GM19025 (cell line): ENCODE measurements around the gene TRABD2B.

Source experiments
- ATAC-seq: cut with Tn5 transposase; IDR thresholded peaks from one replicate; pipeline ENCODE4 v1.9.1; 2021; ENCODE audit warnings: mild to moderate bottlenecking, low read depth, moderate library complexity; ENCODE audit not compliant: unreplicated experiment

TRABD2B gene

DNA sequence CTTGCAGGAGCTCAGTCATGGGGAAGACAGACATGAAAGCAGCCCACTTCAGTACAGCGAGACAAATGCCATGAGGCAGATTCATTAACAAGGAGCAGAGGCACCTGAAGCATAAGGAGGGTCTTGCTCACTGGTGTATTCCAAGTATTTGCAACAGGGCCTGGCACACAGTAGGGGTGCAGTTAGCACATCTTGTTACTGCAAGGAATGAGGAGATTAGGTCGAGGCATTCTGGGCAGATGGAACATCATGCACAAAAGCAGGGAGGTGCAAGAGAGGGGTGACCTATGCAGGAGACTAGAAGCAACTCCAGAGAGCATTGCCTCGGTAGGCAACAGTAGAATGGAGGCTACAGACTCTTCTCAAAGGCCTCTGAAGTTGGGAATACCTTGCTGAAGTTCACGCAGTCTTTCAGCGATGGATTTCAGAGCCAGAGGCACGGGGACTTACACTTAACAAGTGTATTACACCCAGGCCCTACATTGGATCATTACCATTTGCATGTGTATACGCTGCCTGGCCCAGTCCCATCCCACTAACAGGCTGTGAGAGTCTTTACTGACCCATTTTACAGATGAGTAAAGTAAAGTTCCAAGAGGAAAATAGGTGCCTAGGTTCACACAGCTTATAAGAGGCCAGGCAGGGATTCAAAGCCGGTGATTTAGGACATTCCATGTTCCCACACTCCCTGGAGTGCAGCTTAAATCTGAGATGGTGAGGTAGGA, 82.1 kb downstream of the TRABD2B start:
- no peak for ATAC-seq

DNA sequence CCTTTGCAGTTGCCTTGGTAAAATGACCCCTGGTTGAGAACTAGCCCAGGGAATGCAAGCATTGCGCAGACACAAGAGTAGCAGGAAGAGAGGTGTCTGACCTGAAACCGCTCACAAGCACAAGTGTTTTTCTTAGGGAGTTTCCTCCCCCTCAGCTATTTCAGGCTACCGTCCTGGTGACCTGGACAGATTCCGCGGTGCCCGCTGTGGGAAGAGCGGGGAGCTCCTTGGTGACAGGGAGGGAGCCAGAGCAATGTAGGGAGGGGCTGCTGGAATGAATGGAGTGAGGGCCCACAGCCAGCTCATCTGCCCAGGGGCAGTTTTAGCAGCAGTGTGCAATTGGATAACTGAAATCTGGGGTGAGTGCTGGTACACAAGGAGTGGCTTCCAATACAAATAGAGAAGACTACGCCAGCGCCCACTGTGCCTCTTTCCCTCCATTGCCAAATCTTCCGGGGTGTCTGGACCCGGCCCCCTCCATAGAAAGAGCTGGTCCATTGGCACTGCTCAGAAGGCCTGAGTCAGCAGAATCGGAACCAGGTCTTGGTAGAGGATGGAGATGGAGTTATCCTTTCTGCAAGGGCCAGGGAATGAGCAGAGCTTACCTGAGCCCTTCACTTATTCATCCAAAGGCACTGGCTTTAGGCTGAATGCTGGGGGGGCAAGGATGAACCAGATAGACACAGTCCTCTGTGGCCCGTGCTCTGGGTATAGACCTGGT, 82.8 kb downstream of the TRABD2B start:
- no peak for ATAC-seq

DNA sequence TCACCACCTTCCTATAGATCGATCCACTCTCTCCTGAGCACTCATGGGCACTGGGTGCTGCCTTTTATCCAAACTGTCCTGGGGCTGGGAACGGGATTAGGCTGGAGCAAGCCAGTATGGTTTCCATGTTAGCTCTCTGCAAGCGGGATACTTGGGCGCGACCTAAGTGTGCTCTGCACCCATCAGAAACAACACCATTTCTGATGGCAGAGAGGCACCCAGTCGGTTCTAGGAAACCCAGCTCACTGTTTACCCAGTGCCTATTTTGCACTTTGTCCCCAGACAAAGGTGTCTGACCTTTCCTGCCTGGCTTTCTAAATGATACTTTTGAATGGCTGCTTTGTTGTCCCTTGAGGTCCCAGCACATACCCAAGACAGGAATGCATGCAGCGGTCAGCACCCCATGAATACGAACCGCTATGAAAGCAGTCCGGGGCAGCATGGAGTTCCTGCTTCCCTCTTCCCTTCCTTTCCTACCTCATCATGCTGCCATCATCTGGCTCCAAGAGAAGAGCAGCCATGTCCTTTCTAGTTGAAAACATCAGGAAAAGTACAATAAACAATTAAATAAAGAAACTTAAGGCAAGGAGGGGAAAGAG, 83.9 kb downstream of the TRABD2B start:
- no peak for ATAC-seq

GRCh38 chr1:47912756-47913155, 84.4 kb downstream of the TRABD2B start:
- ATAC-seq, result no peak

DNA sequence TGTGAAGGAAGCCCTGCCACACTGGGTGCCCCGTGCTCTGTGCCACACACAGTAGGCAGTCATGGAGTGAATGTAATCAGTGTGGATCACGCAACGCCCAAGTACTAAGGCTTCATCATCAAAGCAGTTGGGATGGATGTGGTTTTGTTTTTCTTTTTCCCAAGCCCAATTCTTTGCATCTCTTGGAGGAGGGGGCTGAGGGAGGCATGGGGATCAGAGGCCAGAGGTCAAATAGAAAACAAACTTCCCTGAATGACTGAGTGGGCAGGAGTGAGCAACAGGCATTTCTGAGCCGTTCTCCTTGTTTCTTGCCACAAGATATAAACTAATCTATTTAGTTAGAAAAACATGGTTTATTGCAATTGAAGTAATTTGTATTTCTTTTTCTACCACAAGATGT, 85.3 kb downstream of the TRABD2B start:
- ATAC-seq, result no peak

GRCh38 chr1:47911424-47911823, 85.8 kb downstream of the TRABD2B start:
- no peak for ATAC-seq

GRCh38 chr1:47908258-47908657, 88.9 kb downstream of the TRABD2B start:
- ATAC-seq, result no peak

GRCh38 chr1:47907177-47907528, 90.0 kb downstream of the TRABD2B start:
- no peak for ATAC-seq

DNA sequence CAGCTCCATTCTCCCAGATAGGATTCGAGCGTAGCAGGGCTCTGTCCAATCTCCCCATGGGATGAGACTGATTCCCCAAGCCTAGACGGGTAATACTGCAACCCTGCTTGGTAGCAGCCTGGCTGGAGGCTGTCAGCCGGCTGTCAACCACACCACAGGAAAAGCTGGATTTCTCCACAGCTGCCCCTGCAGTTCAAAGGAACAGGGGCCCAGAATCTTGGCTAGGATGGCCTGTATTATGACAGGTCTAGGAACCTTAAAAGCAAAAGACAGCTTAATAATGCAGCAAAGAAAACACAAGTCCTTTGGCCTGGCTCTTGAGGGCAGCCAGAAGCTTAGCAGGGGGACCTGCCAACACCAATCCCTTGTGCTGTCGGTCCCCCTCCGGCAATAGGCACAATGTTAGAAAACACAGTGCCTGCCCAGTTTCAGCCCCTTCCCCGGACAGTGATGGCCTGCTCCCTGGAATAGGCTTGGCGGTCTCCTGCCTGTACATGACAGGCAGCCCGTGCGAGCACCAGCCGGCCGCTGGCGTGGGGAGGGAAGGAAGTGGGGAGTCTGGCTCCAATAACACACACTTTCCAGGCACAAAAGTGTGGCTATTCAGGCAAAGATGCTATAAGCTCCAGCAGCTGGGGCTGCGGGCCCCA, 90.5 kb downstream of the TRABD2B start:
- ATAC-seq, result no peak

GRCh38 chr1:47906009-47906432, 91.2 kb downstream of the TRABD2B start:
- no peak for ATAC-seq

DNA sequence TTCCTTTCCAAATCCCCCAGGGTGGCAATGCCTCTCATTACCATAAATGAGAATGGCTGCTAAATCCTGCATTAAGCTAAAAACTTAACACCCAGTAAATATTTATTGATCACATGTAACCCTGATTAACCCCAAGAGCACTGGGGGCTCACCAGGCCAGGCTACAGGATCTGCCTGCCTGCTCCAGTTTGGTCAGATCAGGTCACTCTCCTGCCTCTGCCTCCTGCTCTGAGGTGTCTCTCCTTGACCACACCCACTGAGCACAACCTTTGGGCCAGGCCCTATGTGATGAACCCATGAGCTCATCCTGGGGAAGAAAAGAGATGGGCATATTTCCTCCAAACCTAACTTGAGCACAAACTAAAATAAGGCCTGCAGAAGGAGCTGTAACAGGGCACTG, 93.5 kb downstream of the TRABD2B start:
- ATAC-seq, result no peak

DNA sequence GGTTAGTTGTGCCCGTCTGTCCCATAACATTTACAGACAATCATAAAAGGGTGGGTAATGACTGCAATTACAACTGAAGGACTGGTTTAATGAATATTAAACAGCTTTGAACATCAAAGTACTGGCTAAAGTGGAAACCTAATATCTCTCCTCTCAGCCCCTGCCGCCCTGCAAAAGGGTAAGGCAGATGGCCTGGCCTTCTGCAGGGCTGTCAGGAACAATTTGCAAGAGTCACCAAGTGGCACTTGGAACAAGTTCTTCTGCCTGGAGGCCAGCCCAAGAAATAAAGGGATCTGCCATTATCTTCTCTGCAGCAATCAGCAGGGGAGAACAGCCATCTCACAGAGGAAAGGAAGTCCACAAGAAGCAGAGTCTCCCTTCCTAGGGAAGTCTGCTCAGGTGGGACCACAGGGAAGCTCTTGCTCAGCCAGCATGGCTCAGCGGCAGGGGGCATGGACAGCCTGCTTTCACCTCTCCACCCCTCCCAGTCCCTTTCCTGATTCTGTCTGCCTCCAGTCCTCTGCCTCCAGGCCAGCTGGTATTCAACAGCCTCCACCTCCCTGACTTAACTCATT, 96.1 kb downstream of the TRABD2B start:
- ATAC-seq, result no peak

DNA sequence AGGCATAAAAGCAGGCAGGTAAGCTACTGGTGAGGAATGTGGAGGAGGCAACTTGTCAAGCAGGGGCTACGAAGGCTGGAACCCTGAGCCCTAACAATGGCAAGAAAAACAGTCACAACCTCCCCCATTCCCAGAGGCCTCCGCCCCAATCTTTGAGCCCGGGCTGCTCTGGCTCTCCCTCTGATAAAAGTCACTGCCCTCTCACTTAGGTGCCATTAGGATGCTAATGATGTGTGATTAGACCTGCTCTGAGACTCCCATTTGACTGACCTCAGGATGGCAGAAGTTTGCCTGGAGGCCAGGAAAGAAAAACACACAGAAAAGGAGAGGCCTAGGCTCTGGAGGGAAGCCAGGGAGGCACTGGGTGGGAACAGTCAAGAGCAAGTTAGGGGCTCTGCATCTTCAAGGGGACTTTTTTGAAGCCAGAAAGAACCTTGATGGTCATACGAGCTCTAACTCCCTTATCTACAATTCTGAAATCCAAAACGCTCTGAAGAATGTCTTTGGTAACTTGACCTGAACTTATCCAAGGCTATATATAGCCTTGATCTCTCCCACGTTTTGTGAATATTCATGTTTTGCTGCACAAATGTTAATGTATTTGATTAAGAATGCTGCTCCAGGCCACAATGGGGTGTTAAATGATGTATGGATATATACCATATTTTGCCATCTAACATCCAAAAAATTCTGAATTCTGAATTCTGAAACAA, 98.9 kb downstream of the TRABD2B start:
- no peak for ATAC-seq

- no peak for ATAC-seq
Observed at GRCh38 chr1:47895279-47896125, 101.7 kb downstream of the TRABD2B start.

- ATAC-seq, result no peak
Observed at GRCh38 chr1:47894410-47895278, 102.5 kb downstream of the TRABD2B start.

GRCh38 chr1:47893412-47893811, 103.8 kb downstream of the TRABD2B start:
- ATAC-seq, result no peak

DNA sequence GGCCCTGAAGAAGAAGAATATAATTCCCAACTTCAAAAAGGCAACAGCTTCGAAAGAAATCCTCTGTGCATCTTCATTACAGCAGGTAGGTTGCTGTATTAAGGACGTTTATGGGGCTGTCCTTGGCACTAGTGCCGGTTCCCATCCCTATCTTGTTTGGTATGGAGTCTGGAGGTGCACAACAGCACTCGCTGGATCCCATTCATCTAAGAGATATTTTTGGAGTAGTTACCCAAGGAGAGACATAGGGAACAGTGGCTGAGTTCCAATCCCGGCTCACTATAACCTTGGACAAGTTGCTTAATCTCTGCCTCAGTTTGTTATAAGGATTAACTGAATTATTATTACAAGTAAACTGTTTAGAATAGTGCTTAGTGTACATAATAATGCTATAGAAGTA, 106.4 kb downstream of the TRABD2B start:
- ATAC-seq, result no peak

DNA sequence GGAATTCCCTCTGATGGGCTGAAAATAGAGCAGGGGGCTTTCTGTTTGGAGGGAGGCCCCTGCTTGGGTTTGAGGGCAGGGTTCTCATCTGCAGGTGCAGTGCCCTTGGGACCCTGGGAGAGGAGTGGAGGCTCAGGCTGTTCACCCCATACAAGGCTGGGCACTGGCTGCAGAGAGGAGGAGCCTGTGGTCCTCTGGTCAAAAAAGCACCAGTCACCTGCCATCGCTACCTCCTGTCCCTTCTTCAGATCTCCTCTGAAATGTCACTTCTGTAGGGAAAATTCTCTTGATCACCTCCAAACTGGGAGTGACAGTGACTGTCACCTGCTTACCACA, 108.9 kb downstream of the TRABD2B start:
- no peak for ATAC-seq
